ENCODE results near the gene SKI. TPM values are rescaled to one million over a fixed set of nuclear protein-coding genes. Genes with fewer than 3 reads are reported as not detected.

The SKI gene
- total RNA-seq, 1 experiment from 2014 or later: 38.2 TPM

- DNase-seq: no peak
- Histone ChIP-seq H3K9me3 (no peaks in the 10 kb centered on the region), H3K4me3 (ENCODE audit: low read depth, low read length) (no peak overlapping the region), H3K27me3 (replicated peaks; ENCODE audit: control insufficient read depth, insufficient read depth, low read length) (no peaks in the 10 kb centered on the region), H3K36me3 (ENCODE audit: control insufficient read depth, insufficient read depth, low read length) (peaks cover 2% of the 10 kb centered on the region; the same call in 1 of the 2 replicates), H3K4me1 (peaks cover 22% of the 10 kb centered on the region)
- Mint-ChIP-seq H3K27me3 (ENCODE audit: insufficient read depth, unreplicated experiment) (no peaks in the 10 kb centered on the region), H3K4me3 (ENCODE audit: unreplicated experiment) (no peak overlapping the region), H3K27ac (ENCODE audit: unreplicated experiment) (no peak overlapping the region), H3K36me3 (ENCODE audit: insufficient read depth, unreplicated experiment) (peaks cover 16% of the 10 kb centered on the region), H3K9me3 (ENCODE audit: unreplicated experiment) (no peaks in the 10 kb centered on the region), H3K4me1 (ENCODE audit: low read depth, unreplicated experiment) (no peaks in the 10 kb centered on the region)
- intact Hi-C loops (cut with micrococcal nuclease; ENCODE audit: unreplicated experiment): loop anchor here (10.0 kb wide), 1 partner anchor 63 kb away; no protein-coding TSS in a partner anchor
- TF ChIP-seq CTCF (IDR thresholded peaks at IDR 0.05; ENCODE audit: insufficient read depth in 1 of 2, low read depth in 1 of 2, low read length in 1 of 2, severe bottlenecking in 1 of 2, unreplicated experiment in 1 of 2): no peak
- POLR2A ChIA-PET: no interaction called here
- no TSS peak for BruUV-seq (replicated peaks)
- CTCF ChIA-PET: no interaction called here
Measured at GRCh38 chr1:2251786-2252185, 23.7 kb downstream of the SKI start.

- TF ChIP-seq CTCF (IDR thresholded peaks at IDR 0.05; ENCODE audit: insufficient read depth in 1 of 2, low read depth in 1 of 2, low read length in 1 of 2, severe bottlenecking in 1 of 2, unreplicated experiment in 1 of 2): no peak
- CTCF ChIA-PET: no interaction called here
Measured at GRCh38 chr1:2252423-2252822, 24.3 kb downstream of the SKI start.

GRCh38 chr1:2253036-2253796, 25.1 kb downstream of the SKI start:
- BruUV-seq (replicated peaks): no TSS peak
- Histone ChIP-seq H3K27me3 (replicated peaks; ENCODE audit: control insufficient read depth, insufficient read depth, low read length) (no peaks in the 10 kb centered on the region), H3K4me1 (peaks cover 17% of the 10 kb centered on the region), H3K36me3 (ENCODE audit: control insufficient read depth, insufficient read depth, low read length) (peaks cover 2% of the 10 kb centered on the region; the same call in 1 of the 2 replicates), H3K9me3 (no peaks in the 10 kb centered on the region), H3K4me3 (ENCODE audit: low read depth, low read length) (no peak overlapping the region)
- Mint-ChIP-seq H3K4me1 (ENCODE audit: low read depth, unreplicated experiment) (peaks cover 5% of the 10 kb centered on the region), H3K4me3 (ENCODE audit: unreplicated experiment) (no peak overlapping the region), H3K27ac (ENCODE audit: unreplicated experiment) (no peak overlapping the region), H3K36me3 (ENCODE audit: insufficient read depth, unreplicated experiment) (peaks cover 23% of the 10 kb centered on the region), H3K9me3 (ENCODE audit: unreplicated experiment) (no peaks in the 10 kb centered on the region), H3K27me3 (ENCODE audit: insufficient read depth, unreplicated experiment) (no peaks in the 10 kb centered on the region)
- no peak for TF ChIP-seq CTCF (IDR thresholded peaks at IDR 0.05; ENCODE audit: insufficient read depth in 1 of 2, low read depth in 1 of 2, low read length in 1 of 2, severe bottlenecking in 1 of 2, unreplicated experiment in 1 of 2)
- no peak for DNase-seq
- POLR2A ChIA-PET: no interaction called here
- intact Hi-C loops (cut with micrococcal nuclease; ENCODE audit: unreplicated experiment): loop anchor here (10.0 kb wide), 1 partner anchor 62 kb away; no protein-coding TSS in a partner anchor
- CTCF ChIA-PET: no interaction called here

More at GRCh38 chr1:2252423-2252822, 24.3 kb downstream of the SKI start:
- Mint-ChIP-seq H3K9me3 (ENCODE audit: unreplicated experiment) (no peaks in the 10 kb centered on the region), H3K27me3 (ENCODE audit: insufficient read depth, unreplicated experiment) (no peaks in the 10 kb centered on the region), H3K36me3 (ENCODE audit: insufficient read depth, unreplicated experiment) (peaks cover 20% of the 10 kb centered on the region), H3K4me3 (ENCODE audit: unreplicated experiment) (no peak overlapping the region), H3K27ac (ENCODE audit: unreplicated experiment) (no peak overlapping the region), H3K4me1 (ENCODE audit: low read depth, unreplicated experiment) (no peaks in the 10 kb centered on the region)
- H3K27me3 ChIP-seq (replicated peaks; ENCODE audit: control insufficient read depth, insufficient read depth, low read length): no peaks in the 10 kb centered on the region
- H3K4me3 ChIP-seq (ENCODE audit: low read depth, low read length): no peak overlapping the region
- H3K9me3 ChIP-seq: no peaks in the 10 kb centered on the region
- peaks cover 22% of the 10 kb centered on the region for H3K4me1 ChIP-seq
- H3K36me3 ChIP-seq (ENCODE audit: control insufficient read depth, insufficient read depth, low read length): peaks cover 2% of the 10 kb centered on the region; the same call in 1 of the 2 replicates
- no TSS peak for BruUV-seq (replicated peaks)
- intact Hi-C loops (cut with micrococcal nuclease; ENCODE audit: unreplicated experiment): loop anchor here (10.0 kb wide), 1 partner anchor 62 kb away; no protein-coding TSS in a partner anchor
- POLR2A ChIA-PET: no interaction called here
- no peak for DNase-seq
